ENCODE data around the gene INPP4A. TPM values are rescaled to one million over a fixed set of nuclear protein-coding genes. Genes with fewer than 3 reads are reported as not detected.

The INPP4A gene
- total and polyA plus RNA-seq, 8 donors = 20.6 to 34.2 (median 23.5) TPM

DNA sequence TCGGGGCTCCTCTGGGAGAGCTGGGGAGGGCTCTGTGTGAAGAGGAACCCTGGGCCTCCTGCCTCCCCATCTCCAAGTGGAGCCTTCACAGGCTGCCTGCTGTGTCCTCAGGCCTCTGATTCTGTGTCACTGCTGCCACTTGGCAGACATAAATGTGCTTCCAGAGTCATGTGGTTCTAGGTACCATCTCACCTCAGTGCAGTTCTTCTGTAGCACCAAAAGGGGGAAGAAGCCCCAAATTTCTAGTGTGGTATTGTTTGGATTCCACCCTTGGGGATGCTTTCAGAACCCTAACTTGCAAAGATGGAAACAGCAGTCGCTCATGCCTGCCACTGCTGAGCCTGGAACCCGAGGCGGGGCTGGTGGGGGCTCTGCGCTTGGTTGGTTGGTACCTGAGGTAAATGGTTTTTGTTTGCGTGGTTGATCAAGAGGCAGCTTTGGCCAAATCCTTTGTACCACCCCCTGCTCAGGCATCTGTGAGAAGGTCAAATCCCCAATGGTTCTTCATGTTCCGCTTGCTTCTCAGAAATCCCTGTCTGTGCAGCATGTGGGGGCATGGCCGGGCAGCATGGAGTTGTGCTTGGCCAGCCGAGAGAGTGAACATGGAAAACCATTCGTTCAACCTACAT, 136.1 kb downstream of the INPP4A start:
- H3K36me3 ChIP-seq = peaks cover 0 to 97% of the 10 kb centered on the region in 2 donors
- no peaks in the 10 kb centered on the region for H3K4me1 ChIP-seq
- H3K27me3 ChIP-seq = no peaks in the 10 kb centered on the region
- TF ChIP-seq, protein P1, sequence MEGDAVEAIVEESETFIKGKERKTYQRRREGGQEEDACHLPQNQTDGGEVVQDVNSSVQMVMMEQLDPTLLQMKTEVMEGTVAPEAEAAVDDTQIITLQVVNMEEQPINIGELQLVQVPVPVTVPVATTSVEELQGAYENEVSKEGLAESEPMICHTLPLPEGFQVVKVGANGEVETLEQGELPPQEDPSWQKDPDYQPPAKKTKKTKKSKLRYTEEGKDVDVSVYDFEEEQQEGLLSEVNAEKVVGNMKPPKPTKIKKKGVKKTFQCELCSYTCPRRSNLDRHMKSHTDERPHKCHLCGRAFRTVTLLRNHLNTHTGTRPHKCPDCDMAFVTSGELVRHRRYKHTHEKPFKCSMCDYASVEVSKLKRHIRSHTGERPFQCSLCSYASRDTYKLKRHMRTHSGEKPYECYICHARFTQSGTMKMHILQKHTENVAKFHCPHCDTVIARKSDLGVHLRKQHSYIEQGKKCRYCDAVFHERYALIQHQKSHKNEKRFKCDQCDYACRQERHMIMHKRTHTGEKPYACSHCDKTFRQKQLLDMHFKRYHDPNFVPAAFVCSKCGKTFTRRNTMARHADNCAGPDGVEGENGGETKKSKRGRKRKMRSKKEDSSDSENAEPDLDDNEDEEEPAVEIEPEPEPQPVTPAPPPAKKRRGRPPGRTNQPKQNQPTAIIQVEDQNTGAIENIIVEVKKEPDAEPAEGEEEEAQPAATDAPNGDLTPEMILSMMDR (IDR thresholded peaks at IDR 0.05) = no peak
- no peak overlapping the region for H3K27ac ChIP-seq
- DNase-seq (no peak), ATAC-seq (no peak)
- H3K4me3 ChIP-seq = no peak overlapping the region
- no peaks in the 10 kb centered on the region for H3K9me3 ChIP-seq
- intact Hi-C loops (cut with DNase I) = no loop called here

DNA sequence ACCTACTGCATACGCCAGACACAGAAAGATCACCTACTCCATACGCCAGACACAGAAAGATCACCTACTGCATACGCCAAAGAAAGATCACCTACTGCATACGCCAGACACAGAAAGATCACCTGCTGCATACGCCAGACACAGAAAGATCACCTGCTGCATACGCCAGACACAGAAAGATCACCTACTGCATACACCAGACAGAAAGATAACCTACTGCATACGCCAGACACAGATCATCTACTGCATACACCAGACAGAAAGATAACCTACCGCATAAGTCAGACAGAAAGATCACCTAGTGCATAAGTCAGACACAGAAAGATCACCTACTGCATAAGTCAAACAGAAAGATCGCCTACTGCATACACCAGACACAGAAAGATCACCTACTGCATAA, 137.9 kb downstream of the INPP4A start:
- peaks cover 0 to 92% of the 10 kb centered on the region in 2 donors for H3K36me3 ChIP-seq

DNA sequence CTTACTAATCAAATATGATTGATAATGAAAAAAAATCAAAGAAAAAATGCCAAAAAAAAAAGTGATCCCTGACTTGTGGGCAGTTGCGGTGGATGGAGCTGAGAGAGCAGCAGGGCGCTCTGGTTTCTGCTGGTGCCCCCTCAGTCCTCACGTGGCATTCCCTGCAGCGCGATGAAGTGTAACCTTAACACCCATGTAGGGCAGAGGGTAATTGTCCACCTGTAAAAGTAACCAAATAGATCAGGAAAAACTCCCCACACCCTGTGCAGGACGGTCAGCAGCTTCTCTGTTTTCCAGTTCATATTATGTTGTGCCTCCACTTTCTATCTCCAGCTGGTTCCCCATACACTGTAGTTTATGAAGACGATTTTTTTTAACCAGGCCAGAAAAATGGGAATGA, 138.6 kb downstream of the INPP4A start:
- DNase-seq (no peak), ATAC-seq (no peak)
- H3K36me3 ChIP-seq = peaks cover 0 to 91% of the 10 kb centered on the region in 2 donors
- intact Hi-C loops (cut with DNase I) = no loop called here
- H3K4me1 ChIP-seq = no peaks in the 10 kb centered on the region
- H3K27ac ChIP-seq = no peak overlapping the region
- H3K27me3 ChIP-seq = no peaks in the 10 kb centered on the region
- H3K4me3 ChIP-seq = no peak overlapping the region
- TF ChIP-seq, protein P1 (IDR thresholded peaks at IDR 0.05) = no peak
- H3K9me3 ChIP-seq = no peaks in the 10 kb centered on the region

More for the DNA sequence above, 137.9 kb downstream of the INPP4A start:
- Histone ChIP-seq H3K27ac (no peak overlapping the region), H3K27me3 (no peaks in the 10 kb centered on the region), H3K4me3 (no peak overlapping the region), H3K4me1 (no peaks in the 10 kb centered on the region), H3K9me3 (no peaks in the 10 kb centered on the region)
- ATAC-seq = no peak
- DNase-seq = no peak
- TF ChIP-seq, protein P1 (IDR thresholded peaks at IDR 0.05) = no peak
- intact Hi-C loops (cut with DNase I) = no loop called here

DNA sequence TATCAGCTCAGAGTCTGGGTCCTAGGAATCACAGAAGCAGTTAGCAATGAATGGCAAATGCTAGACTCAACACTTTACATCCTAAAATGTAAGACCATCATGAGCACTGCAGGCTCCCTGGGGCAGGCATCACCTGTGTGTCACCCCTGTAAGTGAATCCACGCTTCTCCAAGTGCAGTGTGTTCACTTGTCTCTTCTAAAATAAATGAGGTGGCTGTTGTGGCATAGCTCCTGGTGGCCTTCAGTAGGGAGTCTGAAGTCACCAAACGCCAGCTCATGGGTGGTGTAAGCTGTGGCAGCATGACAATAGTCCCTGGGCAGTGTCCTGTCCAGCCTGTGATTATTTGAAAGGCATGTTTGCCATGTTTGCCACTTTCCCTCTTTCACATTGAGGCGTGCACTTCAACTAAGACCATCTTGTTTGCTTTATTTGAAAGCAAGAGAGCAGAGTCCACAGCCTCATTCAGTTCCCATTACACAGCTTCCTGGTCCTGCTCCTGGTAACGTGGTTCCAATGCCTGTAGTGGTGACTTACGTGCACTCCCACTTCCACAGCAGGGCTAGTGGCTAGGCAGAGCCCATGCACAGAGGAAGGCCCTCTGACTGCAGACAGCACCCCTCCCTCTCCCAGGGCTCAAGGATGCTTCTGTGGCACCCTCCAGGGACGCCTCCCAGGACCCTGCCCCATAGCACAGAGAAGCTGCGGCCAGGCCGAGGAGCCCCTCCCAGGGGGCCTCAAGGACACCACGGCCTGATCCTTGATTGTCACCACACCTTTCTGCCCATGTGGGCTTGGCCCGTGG, 139.4 kb downstream of the INPP4A start:
- TF ChIP-seq, protein P1 (IDR thresholded peaks at IDR 0.05) = no peak
- no peak overlapping the region for H3K4me3 ChIP-seq
- no peaks in the 10 kb centered on the region for H3K27me3 ChIP-seq
- no peak for ATAC-seq
- no peak overlapping the region for H3K27ac ChIP-seq
- H3K9me3 ChIP-seq = no peaks in the 10 kb centered on the region
- no peak for DNase-seq
- H3K4me1 ChIP-seq = no peaks in the 10 kb centered on the region
- peaks cover 0 to 90% of the 10 kb centered on the region in 2 donors for H3K36me3 ChIP-seq
- intact Hi-C loops (cut with DNase I) = no loop called here

DNA sequence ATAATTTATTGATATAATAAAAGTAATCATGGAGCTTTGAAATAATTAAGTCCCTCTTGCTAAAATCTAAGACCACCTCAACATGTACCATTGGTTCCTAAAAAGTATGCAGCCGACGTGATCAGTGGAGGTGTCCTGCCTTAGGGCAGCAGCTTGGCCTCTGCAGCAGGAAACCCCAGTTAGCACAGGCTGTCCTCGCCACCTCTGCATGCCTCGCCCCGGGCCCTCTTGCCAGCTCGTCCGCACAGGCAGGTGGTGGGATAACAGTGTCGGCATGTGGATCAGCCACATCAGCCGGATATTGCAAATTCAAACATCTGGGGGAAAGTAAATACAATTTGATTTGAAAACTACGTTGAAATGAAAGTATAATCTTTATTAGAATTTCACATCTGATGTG, 140.7 kb downstream of the INPP4A start:
- Histone ChIP-seq H3K4me1 (no peaks in the 10 kb centered on the region), H3K27me3 (no peaks in the 10 kb centered on the region), H3K9me3 (no peaks in the 10 kb centered on the region), H3K36me3 (peaks cover 0 to 83% of the 10 kb centered on the region in 2 donors), H3K27ac (no peak overlapping the region), H3K4me3 (no peak overlapping the region)
- TF ChIP-seq, protein P1 (IDR thresholded peaks at IDR 0.05) = no peak
- DNase-seq (no peak), ATAC-seq (no peak)
- intact Hi-C loops (cut with DNase I) = no loop called here

Measured in left lung (tissue), 10 donors.